ENCODE data around the gene ARID4A.
A peak's percentile ranks its signal among the peaks of the same experiment; 100 is the strongest.

Gene ARID4A

DNA sequence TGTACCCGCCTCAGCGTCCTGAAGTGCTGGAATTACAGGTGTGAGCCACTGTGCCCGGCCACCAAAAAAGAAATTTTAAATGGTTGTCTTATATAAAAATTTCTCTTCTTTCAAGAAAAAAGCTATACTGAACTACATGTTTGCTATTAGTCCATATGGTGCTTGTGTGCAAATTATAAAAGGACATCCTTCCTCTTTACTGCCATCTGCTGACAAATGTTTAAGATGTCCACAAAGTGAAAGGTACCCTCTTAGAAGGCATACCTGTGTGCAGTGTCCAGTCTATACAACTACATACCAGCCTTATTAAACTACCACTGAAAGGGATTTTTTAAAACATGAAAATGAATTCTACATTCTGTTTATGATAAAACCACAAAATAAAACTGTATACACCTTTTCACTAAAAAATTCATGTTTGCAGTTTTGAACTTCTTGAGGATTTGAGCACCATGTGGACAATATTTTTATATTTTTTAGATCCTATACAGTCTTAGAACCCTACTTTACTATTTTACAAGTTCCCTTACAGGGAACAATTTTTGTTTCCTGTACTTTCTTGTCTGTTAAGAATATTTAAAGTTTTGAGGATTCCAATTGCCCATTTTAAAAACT, 64.5 kb downstream of the ARID4A start:
- no peak overlapping the region for H3K9ac ChIP-seq (ENCODE audit: low read length)
- no peak overlapping the region for H3K4me3 ChIP-seq (ENCODE audit: low read depth, low read length)
- no peaks in the 10 kb centered on the region for H3K4me1 ChIP-seq (ENCODE audit: control insufficient read depth, insufficient read depth, low read length)
- H3K9me3 ChIP-seq (ENCODE audit: control insufficient read depth, insufficient read depth, low read depth, low read length) = no peaks in the 10 kb centered on the region
- H3K36me3 ChIP-seq (ENCODE audit: control insufficient read depth, insufficient read depth, low read length) = peaks cover 64% of the 10 kb centered on the region
- no peak overlapping the region for H3K27ac ChIP-seq (ENCODE audit: low read depth, low read length)
- no peaks in the 10 kb centered on the region for H3K27me3 ChIP-seq (ENCODE audit: control insufficient read depth, insufficient read depth, low read length)

GRCh38 chr14:58364316-58364715, 66.0 kb downstream of the ARID4A start:
- Histone ChIP-seq H3K9me3 (ENCODE audit: control insufficient read depth, insufficient read depth, low read depth, low read length) (no peaks in the 10 kb centered on the region), H3K27ac (ENCODE audit: low read depth, low read length) (no peak overlapping the region), H3K27me3 (ENCODE audit: control insufficient read depth, insufficient read depth, low read length) (no peaks in the 10 kb centered on the region), H3K9ac (ENCODE audit: low read length) (no peak overlapping the region), H3K4me3 (ENCODE audit: low read depth, low read length) (no peak overlapping the region), H3K36me3 (ENCODE audit: control insufficient read depth, insufficient read depth, low read length) (peaks cover 66% of the 10 kb centered on the region), H3K4me1 (ENCODE audit: control insufficient read depth, insufficient read depth, low read length) (no peaks in the 10 kb centered on the region)

DNA sequence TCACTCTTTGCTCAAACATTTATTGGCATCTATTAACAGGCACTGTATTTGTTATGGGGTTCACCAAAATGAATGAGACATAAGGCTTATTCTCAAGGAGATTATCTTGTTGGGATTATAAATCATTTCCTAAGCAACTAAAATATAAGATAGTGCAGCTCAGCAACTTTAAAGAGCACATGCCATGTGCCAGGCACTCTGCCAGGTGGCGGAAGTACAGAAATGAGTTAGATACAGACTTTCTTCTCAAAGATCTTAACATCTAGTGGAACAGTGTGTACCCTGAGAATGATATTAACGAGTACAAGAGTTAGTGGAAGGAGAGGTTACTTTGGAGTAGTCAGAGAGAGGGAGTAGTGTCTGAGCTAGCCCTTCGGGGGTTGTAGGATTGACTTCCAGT, 68.9 kb downstream of the ARID4A start:
- Histone ChIP-seq H3K27me3 (ENCODE audit: control insufficient read depth, insufficient read depth, low read length) (no peaks in the 10 kb centered on the region), H3K4me3 (ENCODE audit: low read depth, low read length) (no peak overlapping the region), H3K9me3 (ENCODE audit: control insufficient read depth, insufficient read depth, low read depth, low read length) (no peaks in the 10 kb centered on the region), H3K27ac (ENCODE audit: low read depth, low read length) (no peak overlapping the region), H3K36me3 (ENCODE audit: control insufficient read depth, insufficient read depth, low read length) (peaks cover 62% of the 10 kb centered on the region), H3K4me1 (ENCODE audit: control insufficient read depth, insufficient read depth, low read length) (no peaks in the 10 kb centered on the region), H3K9ac (ENCODE audit: low read length) (no peak overlapping the region)

DNA sequence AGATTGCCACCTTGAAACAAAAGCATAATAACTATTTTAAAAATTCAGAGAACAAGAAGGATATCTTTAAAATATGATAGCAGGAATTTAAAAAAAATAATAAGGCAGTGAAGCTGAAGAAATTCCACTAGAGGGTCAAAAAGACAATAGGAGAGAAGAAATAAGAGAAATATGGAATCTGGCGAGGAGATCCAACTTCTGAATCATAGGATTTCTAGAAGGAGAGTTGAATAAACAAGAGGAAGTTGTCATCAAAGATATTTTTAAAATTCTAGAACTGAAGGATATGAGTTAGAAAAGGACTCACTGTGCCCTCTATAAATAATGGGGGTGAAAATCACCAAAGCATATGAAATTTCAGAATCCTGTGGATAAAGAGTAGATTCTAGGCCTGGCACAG, 70.6 kb downstream of the ARID4A start:
- Histone ChIP-seq H3K9me3 (ENCODE audit: control insufficient read depth, insufficient read depth, low read depth, low read length) (no peaks in the 10 kb centered on the region), H3K9ac (ENCODE audit: low read length) (no peak overlapping the region), H3K27me3 (ENCODE audit: control insufficient read depth, insufficient read depth, low read length) (no peaks in the 10 kb centered on the region), H3K4me3 (ENCODE audit: low read depth, low read length) (no peak overlapping the region), H3K4me1 (ENCODE audit: control insufficient read depth, insufficient read depth, low read length) (no peaks in the 10 kb centered on the region), H3K36me3 (ENCODE audit: control insufficient read depth, insufficient read depth, low read length) (peaks cover 60% of the 10 kb centered on the region), H3K27ac (ENCODE audit: low read depth, low read length) (no peak overlapping the region)

DNA sequence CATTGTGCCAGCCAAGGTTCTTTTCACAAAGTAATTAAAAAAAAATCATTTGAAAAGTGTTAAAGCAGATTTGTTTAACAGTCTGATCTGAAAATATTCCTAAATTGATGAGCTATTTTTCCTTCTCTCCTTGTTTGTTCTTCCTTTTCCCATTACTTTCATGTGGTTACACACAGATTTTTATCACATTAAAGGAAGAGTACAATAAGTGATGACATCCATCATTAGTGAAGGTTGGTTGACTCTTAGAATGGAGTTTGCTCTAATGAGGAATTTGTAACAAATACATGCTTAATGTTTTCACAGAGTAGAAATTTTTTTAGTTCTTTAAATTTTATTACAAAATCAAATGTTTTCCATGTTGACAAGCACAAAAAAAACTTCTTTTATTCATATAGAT, 78.4 kb downstream of the ARID4A start:
- no peak overlapping the region for H3K9ac ChIP-seq (ENCODE audit: low read length)
- H3K27me3 ChIP-seq (ENCODE audit: control insufficient read depth, insufficient read depth, low read length) = no peaks in the 10 kb centered on the region
- H3K4me3 ChIP-seq (ENCODE audit: low read depth, low read length) = no peak overlapping the region
- H3K4me1 ChIP-seq (ENCODE audit: control insufficient read depth, insufficient read depth, low read length) = no peaks in the 10 kb centered on the region
- peaks cover 19% of the 10 kb centered on the region for H3K36me3 ChIP-seq (ENCODE audit: control insufficient read depth, insufficient read depth, low read length)
- no peaks in the 10 kb centered on the region for H3K9me3 ChIP-seq (ENCODE audit: control insufficient read depth, insufficient read depth, low read depth, low read length)
- no peak overlapping the region for H3K27ac ChIP-seq (ENCODE audit: low read depth, low read length)

GRCh38 chr14:58390830-58391229, 92.5 kb downstream of the ARID4A start:
- Histone ChIP-seq H3K4me3 (ENCODE audit: low read depth, low read length) (no peak overlapping the region), H3K9ac (ENCODE audit: low read length) (no peak overlapping the region), H3K27me3 (ENCODE audit: control insufficient read depth, insufficient read depth, low read length) (peaks cover 10% of the 10 kb centered on the region), H3K36me3 (ENCODE audit: control insufficient read depth, insufficient read depth, low read length) (no peaks in the 10 kb centered on the region), H3K4me1 (ENCODE audit: control insufficient read depth, insufficient read depth, low read length) (0 out of 2 replicates have a peak, but pooled peaks cover 4% of the 10 kb centered on the region), H3K9me3 (ENCODE audit: control insufficient read depth, insufficient read depth, low read depth, low read length) (no peaks in the 10 kb centered on the region), H3K27ac (ENCODE audit: low read depth, low read length) (no peak overlapping the region)

DNA sequence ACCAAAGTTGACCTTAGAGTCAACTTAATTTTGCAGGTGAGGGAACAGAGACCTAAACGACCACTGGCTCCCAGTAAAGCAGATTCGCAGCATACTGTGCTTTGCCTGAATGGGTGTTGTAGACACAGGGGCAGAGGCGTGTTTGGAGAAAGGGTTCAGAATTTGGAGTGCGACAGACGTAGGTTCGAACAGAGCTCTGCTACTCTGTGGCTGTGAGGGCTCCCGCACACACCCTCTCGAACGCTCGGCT, 97.1 kb downstream of the ARID4A start:
- Histone ChIP-seq H3K4me3 (ENCODE audit: low read depth, low read length) (peak overlapping the region; percentile 64), H3K27ac (ENCODE audit: low read depth, low read length) (no peak overlapping the region), H3K36me3 (ENCODE audit: control insufficient read depth, insufficient read depth, low read length) (no peaks in the 10 kb centered on the region), H3K9ac (ENCODE audit: low read length) (peak overlapping the region; percentile 89), H3K27me3 (ENCODE audit: control insufficient read depth, insufficient read depth, low read length) (peaks cover 19% of the 10 kb centered on the region), H3K9me3 (ENCODE audit: control insufficient read depth, insufficient read depth, low read depth, low read length) (no peaks in the 10 kb centered on the region), H3K4me1 (ENCODE audit: control insufficient read depth, insufficient read depth, low read length) (peaks cover 10% of the 10 kb centered on the region; the same call in 1 of the 2 replicates)

- no peaks in the 10 kb centered on the region for H3K9me3 ChIP-seq (ENCODE audit: control insufficient read depth, insufficient read depth, low read depth, low read length)
- peaks cover 19% of the 10 kb centered on the region for H3K27me3 ChIP-seq (ENCODE audit: control insufficient read depth, insufficient read depth, low read length)
- H3K4me3 ChIP-seq (ENCODE audit: low read depth, low read length) = peak within 1 kb of the TSS; percentile 64
- peaks cover 10% of the 10 kb centered on the region; the same call in 1 of the 2 replicates for H3K4me1 ChIP-seq (ENCODE audit: control insufficient read depth, insufficient read depth, low read length)
- no peak within 1 kb of the TSS for H3K27ac ChIP-seq (ENCODE audit: low read depth, low read length)
- H3K9ac ChIP-seq (ENCODE audit: low read length) = peak within 1 kb of the TSS; percentile 89
- H3K36me3 ChIP-seq (ENCODE audit: control insufficient read depth, insufficient read depth, low read length) = no peaks in the 10 kb centered on the region
Observed at GRCh38 chr14:58395812-58396788, 97.7 kb downstream of the ARID4A start, which contains the start of gene TOMM20L. Gene TOMM20L, plus strand, starts transcription at chr14:58395930. Its CDS starts 28 bp downstream, at chr14:58395958.

DNA sequence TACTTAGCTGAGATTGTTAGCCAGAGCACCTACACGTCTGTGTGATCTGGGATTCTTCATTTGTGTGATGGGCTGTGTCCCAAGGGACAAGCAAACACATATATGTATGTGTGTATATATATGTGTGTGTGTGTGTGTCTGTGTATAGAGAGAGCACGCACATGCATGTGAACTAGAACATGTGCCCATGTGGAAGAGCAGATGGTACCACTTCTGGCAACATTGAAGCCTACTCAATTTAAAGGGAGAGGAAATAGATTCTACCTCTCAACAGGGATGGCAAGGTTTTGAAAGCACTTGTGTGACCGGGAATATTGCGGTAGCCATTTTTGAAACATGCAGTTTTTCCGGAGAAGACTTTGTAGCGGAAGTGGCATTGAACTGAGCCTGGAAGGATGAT, 98.8 kb downstream of the ARID4A start:
- Histone ChIP-seq H3K9me3 (ENCODE audit: control insufficient read depth, insufficient read depth, low read depth, low read length) (no peaks in the 10 kb centered on the region), H3K36me3 (ENCODE audit: control insufficient read depth, insufficient read depth, low read length) (no peaks in the 10 kb centered on the region), H3K4me1 (ENCODE audit: control insufficient read depth, insufficient read depth, low read length) (peaks cover 10% of the 10 kb centered on the region; the same call in 1 of the 2 replicates), H3K27ac (ENCODE audit: low read depth, low read length) (no peak overlapping the region), H3K27me3 (ENCODE audit: control insufficient read depth, insufficient read depth, low read length) (peaks cover 19% of the 10 kb centered on the region), H3K9ac (ENCODE audit: low read length) (no peak overlapping the region), H3K4me3 (ENCODE audit: low read depth, low read length) (no peak overlapping the region)

DNA sequence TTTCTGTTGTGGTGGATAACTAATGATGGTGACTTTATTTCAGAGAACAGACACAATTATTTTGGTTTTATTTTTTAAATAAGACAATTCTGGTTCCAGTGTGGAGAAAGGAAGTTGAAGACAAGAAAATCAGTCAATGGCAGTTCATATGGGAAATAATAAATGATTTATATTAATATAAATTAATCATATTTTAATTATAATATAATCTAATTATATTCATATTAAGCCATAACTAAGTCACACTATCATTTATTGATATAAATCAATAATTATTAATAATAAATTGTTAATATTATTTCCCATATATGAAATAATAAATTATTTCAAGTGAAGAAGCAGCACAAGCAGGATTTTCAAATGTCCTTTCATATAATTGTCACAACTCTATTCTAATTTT, 100.1 kb downstream of the ARID4A start:
- Histone ChIP-seq H3K9ac (ENCODE audit: low read length) (no peak overlapping the region), H3K36me3 (ENCODE audit: control insufficient read depth, insufficient read depth, low read length) (no peaks in the 10 kb centered on the region; the same call in 1 of the 2 replicates), H3K4me1 (ENCODE audit: control insufficient read depth, insufficient read depth, low read length) (peaks cover 10% of the 10 kb centered on the region; the same call in 1 of the 2 replicates), H3K27ac (ENCODE audit: low read depth, low read length) (no peak overlapping the region), H3K27me3 (ENCODE audit: control insufficient read depth, insufficient read depth, low read length) (peaks cover 19% of the 10 kb centered on the region), H3K9me3 (ENCODE audit: control insufficient read depth, insufficient read depth, low read depth, low read length) (no peaks in the 10 kb centered on the region), H3K4me3 (ENCODE audit: low read depth, low read length) (no peak overlapping the region)

GRCh38 chr14:58398895-58399294, 100.5 kb downstream of the ARID4A start:
- H3K4me3 ChIP-seq (ENCODE audit: low read depth, low read length) = no peak overlapping the region
- H3K4me1 ChIP-seq (ENCODE audit: control insufficient read depth, insufficient read depth, low read length) = peaks cover 10% of the 10 kb centered on the region; the same call in 1 of the 2 replicates
- no peak overlapping the region for H3K27ac ChIP-seq (ENCODE audit: low read depth, low read length)
- H3K9me3 ChIP-seq (ENCODE audit: control insufficient read depth, insufficient read depth, low read depth, low read length) = no peaks in the 10 kb centered on the region
- peaks cover 19% of the 10 kb centered on the region for H3K27me3 ChIP-seq (ENCODE audit: control insufficient read depth, insufficient read depth, low read length)
- no peak overlapping the region for H3K9ac ChIP-seq (ENCODE audit: low read length)
- H3K36me3 ChIP-seq (ENCODE audit: control insufficient read depth, insufficient read depth, low read length) = no peaks in the 10 kb centered on the region; the same call in 1 of the 2 replicates

Data from HUES6 (cell line).